ENCODE data around the gene UQCC3. TPM values are rescaled to one million over a fixed set of nuclear protein-coding genes. Genes with fewer than 3 reads are reported as not detected.

The UQCC3 gene
- polyA plus RNA-seq, 3 donors, result 3.3 to 7.9 (median 7.2) TPM

GRCh38 chr11:62677714-62678113 lies 6.2 kb downstream of the UQCC3 start:
- Histone ChIP-seq H3K79me2 (ENCODE audit: insufficient read depth, low read length) (peaks cover 60% of the 10 kb centered on the region), H3K36me3 (replicated peaks in 1 of 2; ENCODE audit: control insufficient read depth in 1 of 2, insufficient read depth in 2 of 2, low read length in 2 of 2) (peaks cover 26 to 46% of the 10 kb centered on the region in 2 donors), H3K4me3 (replicated peaks in 1 of 3; ENCODE audit: low read depth in 2 of 3, low read length in 3 of 3) (peak overlapping the region in 1 of 3 experiments; percentile 98), H4K20me1 (ENCODE audit: insufficient read depth, low read length) (peaks cover 28% of the 10 kb centered on the region), H3K9ac (ENCODE audit: insufficient read depth, low read length, poor library complexity, severe bottlenecking) (peak overlapping the region; percentile 99), H3K9me3 (replicated peaks in 1 of 2; ENCODE audit: control insufficient read depth in 1 of 2, insufficient read depth in 1 of 2, low read length in 2 of 2) (no peaks in the 10 kb centered on the region), H2AFZ (ENCODE audit: insufficient read depth, low read depth, low read length, poor library complexity, severe bottlenecking) (peak overlapping the region; percentile 95), H3K27me3 (ENCODE audit: control insufficient read depth in 2 of 2, insufficient read depth in 2 of 2, low read length in 2 of 2) (no peaks in the 10 kb centered on the region), H3K4me2 (replicated peaks; ENCODE audit: extremely low read depth, low read length, poor library complexity, severe bottlenecking) (peak overlapping the region; percentile 92), H3K27ac (ENCODE audit: low read depth in 1 of 2, low read length in 2 of 2) (peak overlapping the region in 1 of 2 donors; percentile 97), H3K4me1 (ENCODE audit: control insufficient read depth in 1 of 2, insufficient read depth in 2 of 2, low read length in 2 of 2) (peaks cover 22 to 40% of the 10 kb centered on the region in 2 donors)
- intact Hi-C loops (cut with micrococcal nuclease), result loop anchor here in 1 of 2 donors (2.0 kb wide), 2 partner anchors 13 to 25 kb away; partner anchors contain the start of genes C11orf98, CSKMT and INTS5
- Mint-ChIP-seq H3K36me3 (peaks cover 31 to 47% of the 10 kb centered on the region in 2 donors), H3K9me3 (no peaks in the 10 kb centered on the region), H3K4me1 (peaks cover 44% of the 10 kb centered on the region), H3K27ac (peak overlapping the region in 6 of 7 donors; percentile 26 to 95 (median 92)), H3K27me3 (ENCODE audit: low read depth in 3 of 3) (peaks cover 0 to 2% (median 1%) of the 10 kb centered on the region in 3 donors), H3K4me3 (peak overlapping the region; percentile 87 to 93)
- no peak for DNase-seq
- TF ChIP-seq CTCF (IDR thresholded peaks at IDR 0.05), result no peak
- 97% methylated on average over 12 of the region's 15 CpGs for WGBS (ENCODE audit: insufficient coverage)

GRCh38 chr11:62678433-62678769 lies 6.9 kb downstream of the UQCC3 start:
- peaks cover 31 to 43% of the 10 kb centered on the region in 2 donors for H3K36me3 Mint-ChIP-seq
- Histone ChIP-seq H2AFZ (ENCODE audit: insufficient read depth, low read depth, low read length, poor library complexity, severe bottlenecking) (peak overlapping the region; percentile 95), H3K9ac (ENCODE audit: insufficient read depth, low read length, poor library complexity, severe bottlenecking) (peak overlapping the region; percentile 99), H3K4me1 (ENCODE audit: control insufficient read depth in 1 of 2, insufficient read depth in 2 of 2, low read length in 2 of 2) (peaks cover 16 to 33% of the 10 kb centered on the region in 2 donors), H3K27me3 (ENCODE audit: control insufficient read depth in 2 of 2, insufficient read depth in 2 of 2, low read length in 2 of 2) (no peaks in the 10 kb centered on the region), H3K9me3 (replicated peaks in 1 of 2; ENCODE audit: control insufficient read depth in 1 of 2, insufficient read depth in 1 of 2, low read length in 2 of 2) (no peaks in the 10 kb centered on the region), H3K27ac (ENCODE audit: low read depth in 1 of 2, low read length in 2 of 2) (peak overlapping the region; percentile 83 to 97), H3K4me3 (replicated peaks in 1 of 3; ENCODE audit: low read depth in 2 of 3, low read length in 3 of 3) (peak overlapping the region; percentile 77 to 98 (median 93)), H3K36me3 (replicated peaks in 1 of 2; ENCODE audit: control insufficient read depth in 1 of 2, insufficient read depth in 2 of 2, low read length in 2 of 2) (peaks cover 23 to 41% of the 10 kb centered on the region in 2 donors), H3K4me2 (replicated peaks; ENCODE audit: extremely low read depth, low read length, poor library complexity, severe bottlenecking) (peak overlapping the region; percentile 92), H4K20me1 (ENCODE audit: insufficient read depth, low read length) (peaks cover 24% of the 10 kb centered on the region), H3K79me2 (ENCODE audit: insufficient read depth, low read length) (peaks cover 53% of the 10 kb centered on the region)
- intact Hi-C loops (cut with micrococcal nuclease), result loop anchor here in 1 of 2 donors (2.0 kb wide), 2 partner anchors 14 to 26 kb away; partner anchors contain the start of genes C11orf98, CSKMT and INTS5
- peak overlapping the region; percentile 89 to 96 (median 93) for H3K27ac Mint-ChIP-seq
- H3K27me3 Mint-ChIP-seq (ENCODE audit: low read depth in 3 of 3), result peaks cover 0 to 3% (median 2%) of the 10 kb centered on the region in 3 donors
- H3K4me1 Mint-ChIP-seq, result peaks cover 37% of the 10 kb centered on the region
- H3K4me3 Mint-ChIP-seq, result peak overlapping the region; percentile 87 to 93
- DNase-seq, result no peak
- 3% methylated on average over 6 of the region's 16 CpGs for WGBS (ENCODE audit: insufficient coverage)
- no peak for TF ChIP-seq CTCF (IDR thresholded peaks at IDR 0.05)
- no peaks in the 10 kb centered on the region for H3K9me3 Mint-ChIP-seq

All from CD14-positive monocyte (primary cell).